MM.1S (cell line): ENCODE data around the gene SUSD1.
A peak's percentile ranks its signal among the peaks of the same experiment; 100 is the strongest.

Experiments used
- DNase-seq: peaks from one replicate; pipeline ENCODE4 v3.0.0-alpha.2; 2015
- H2AFZ ChIP-seq: fragments of 300-600 bp; sonication (generic); 2 replicates; pipeline ENCODE4 v1.6.0; 2016; ENCODE audit warnings: antibody characterized with exemption, low read length
- H3F3A ChIP-seq: fragments of 300-600 bp; sonication (generic); 2 replicates; pipeline ENCODE4 v1.6.1; 2016; ENCODE audit warnings: mild to moderate bottlenecking, antibody characterized with exemption, low read length, moderate library complexity, mixed read lengths; ENCODE audit not compliant: insufficient read depth
- H3K27ac ChIP-seq: fragments of 300-600 bp; sonication (generic); 2 replicates; pipeline ENCODE4 v1.5.1; 2016; ENCODE audit warnings: mild to moderate bottlenecking, low read length
- H3K27me3 ChIP-seq: fragments of 300-600 bp; sonication (generic); replicated peaks from 2 replicates; pipeline ENCODE4 v1.6.0; 2016; ENCODE audit warnings: low read length; ENCODE audit not compliant: insufficient read depth
- H3K36me3 ChIP-seq: fragments of 300-600 bp; sonication (generic); replicated peaks from 2 replicates; pipeline ENCODE4 v1.6.1; 2016; ENCODE audit warnings: mild to moderate bottlenecking, low read length, mixed read lengths; ENCODE audit not compliant: insufficient read depth
- H3K4me1 ChIP-seq: fragments of 300-600 bp; sonication (generic); 2 replicates; pipeline ENCODE4 v1.6.1; 2016; ENCODE audit warnings: low read length, mixed read lengths
- H3K4me2 ChIP-seq: fragments of 300-600 bp; sonication (generic); 2 replicates; pipeline ENCODE4 v1.6.0; 2016; ENCODE audit warnings: low read depth, low read length
- H3K4me3 ChIP-seq: fragments of 300-600 bp; sonication (generic); 2 replicates; pipeline ENCODE4 v1.5.1; 2016; ENCODE audit warnings: low read length, mixed read lengths
- H3K79me2 ChIP-seq: fragments of 300-600 bp; sonication (generic); 2 replicates; pipeline ENCODE4 v1.6.1; 2016; ENCODE audit warnings: mixed run types, low read length, mixed read lengths
- H3K9ac ChIP-seq: fragments of 300-600 bp; sonication (generic); 2 replicates; pipeline ENCODE4 v1.6.1; 2016; ENCODE audit warnings: low read length, mixed read lengths
- H3K9me2 ChIP-seq: fragments of 300-600 bp; sonication (generic); replicated peaks from 2 replicates; pipeline ENCODE4 v1.6.1; 2016; ENCODE audit warnings: mild to moderate bottlenecking, low read length, mixed read lengths; ENCODE audit not compliant: insufficient read depth
- H3K9me3 ChIP-seq: fragments of 300-600 bp; sonication (generic); replicated peaks from 2 replicates; pipeline ENCODE4 v1.6.1; 2016; ENCODE audit warnings: mild to moderate bottlenecking, low read length, mixed read lengths; ENCODE audit not compliant: insufficient read depth
- H4K20me1 ChIP-seq: fragments of 300-600 bp; sonication (generic); 2 replicates; pipeline ENCODE4 v1.6.1; 2016; ENCODE audit warnings: mild to moderate bottlenecking, low read length, moderate library complexity, mixed read lengths; ENCODE audit not compliant: insufficient read depth
- CTCF ChIP-seq: fragments of 300-600 bp; sonication (generic); IDR thresholded peaks from 2 replicates; pipeline ENCODE4 v1.5.1; 2016; ENCODE audit warnings: antibody characterized with exemption, low read length, mixed read lengths
- EZH2 ChIP-seq: fragments of 300-600 bp; sonication (generic); optimal IDR thresholded peaks from 2 replicates; pipeline ENCODE3; 2017; ENCODE audit warnings: low read depth, mild to moderate bottlenecking, antibody characterized with exemption, low read length, mixed read lengths
- EZH2phosphoT487 ChIP-seq: fragments of 300-600 bp; sonication (generic); IDR thresholded peaks from 2 replicates; pipeline ENCODE4 v1.6.1; 2018; ENCODE audit warnings: antibody characterized with exemption, low read length

The SUSD1 gene

GRCh38 chr9:112003538-112003937 lies 171.6 kb downstream of the SUSD1 start:
- Histone ChIP-seq H3K9me2 (no peaks in the 10 kb centered on the region), H3K4me1 (peaks cover 19% of the 10 kb centered on the region), H3K4me3 (no peak overlapping the region), H4K20me1 (no peaks in the 10 kb centered on the region), H3K36me3 (no peaks in the 10 kb centered on the region), H3K79me2 (no peaks in the 10 kb centered on the region), H3K9ac (no peak overlapping the region), H2AFZ (no peak overlapping the region), H3F3A (no peaks in the 10 kb centered on the region), H3K27ac (no peak overlapping the region), H3K9me3 (no peaks in the 10 kb centered on the region), H3K4me2 (no peak overlapping the region), H3K27me3 (no peaks in the 10 kb centered on the region)
- no peak for TF ChIP-seq EZH2phosphoT487
- TF ChIP-seq CTCF = no peak
- TF ChIP-seq EZH2 = no peak
- DNase-seq = no peak

- Histone ChIP-seq H3K9me2 (no peaks in the 10 kb centered on the region), H3K79me2 (no peaks in the 10 kb centered on the region), H3K9ac (no peak overlapping the region), H4K20me1 (no peaks in the 10 kb centered on the region), H2AFZ (no peak overlapping the region), H3K4me2 (no peak overlapping the region), H3K27ac (peak overlapping the region; percentile 59), H3F3A (no peaks in the 10 kb centered on the region), H3K27me3 (no peaks in the 10 kb centered on the region), H3K4me3 (no peak overlapping the region), H3K4me1 (peaks cover 19% of the 10 kb centered on the region), H3K36me3 (no peaks in the 10 kb centered on the region), H3K9me3 (no peaks in the 10 kb centered on the region)
- no peak for DNase-seq
- TF ChIP-seq EZH2 (no peak), EZH2phosphoT487 (no peak), CTCF (no peak)
Measured at GRCh38 chr9:112002847-112003457, 172.1 kb downstream of the SUSD1 start.

- Histone ChIP-seq H3K27me3 (no peaks in the 10 kb centered on the region), H3K4me3 (no peak overlapping the region), H3K4me1 (peaks cover 19% of the 10 kb centered on the region), H4K20me1 (no peaks in the 10 kb centered on the region), H3F3A (no peaks in the 10 kb centered on the region), H2AFZ (no peak overlapping the region), H3K36me3 (no peaks in the 10 kb centered on the region), H3K9me2 (no peaks in the 10 kb centered on the region), H3K9ac (no peak overlapping the region), H3K79me2 (no peaks in the 10 kb centered on the region), H3K27ac (peak overlapping the region; percentile 59), H3K9me3 (no peaks in the 10 kb centered on the region), H3K4me2 (no peak overlapping the region)
- no peak for TF ChIP-seq EZH2phosphoT487
- TF ChIP-seq EZH2 = no peak
- TF ChIP-seq CTCF = no peak
- DNase-seq = peak; percentile 84
Measured at GRCh38 chr9:112002131-112002846, 172.8 kb downstream of the SUSD1 start.
